ENCODE measurements around the gene LIG4. TPM values are rescaled to one million over a fixed set of nuclear protein-coding genes. Genes with fewer than 3 reads are reported as not detected.

The LIG4 gene
- total RNA-seq, 1 experiment from 2014 or later, result 9.6 TPM

DNA sequence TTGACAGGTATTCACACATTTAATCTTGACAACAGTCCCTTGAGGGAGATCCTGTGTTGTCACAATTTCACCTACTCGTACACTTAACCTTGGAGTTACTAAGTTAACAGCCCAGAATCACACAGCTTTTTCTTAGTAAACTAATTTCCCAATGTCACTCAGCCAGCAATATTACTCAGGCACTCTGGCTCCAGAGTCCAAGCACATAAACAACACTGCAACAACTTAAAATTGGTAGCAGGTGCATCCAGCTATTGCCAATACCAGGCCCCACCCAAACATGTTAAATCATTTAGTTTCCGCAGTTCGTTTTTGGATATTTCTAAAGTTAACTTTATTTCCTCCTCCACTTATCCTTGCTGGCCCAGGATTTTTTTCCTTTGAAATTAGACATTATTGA lies 32.7 kb downstream of the LIG4 start:
- H3K27me3 Mint-ChIP-seq (ENCODE audit: insufficient read depth, unreplicated experiment), result peaks cover 4% of the 10 kb centered on the region
- ChIA-PET POLR2A (no interaction called here), CTCF (no interaction called here)
- no peak overlapping the region for H3K27ac Mint-ChIP-seq (ENCODE audit: unreplicated experiment)
- H3K36me3 ChIP-seq (ENCODE audit: control insufficient read depth, insufficient read depth, low read length), result no peaks in the 10 kb centered on the region
- H3K4me3 ChIP-seq (ENCODE audit: low read depth, low read length), result no peak overlapping the region
- intact Hi-C loops (cut with micrococcal nuclease; ENCODE audit: unreplicated experiment), result no loop called here
- H3K36me3 Mint-ChIP-seq (ENCODE audit: insufficient read depth, unreplicated experiment), result no peaks in the 10 kb centered on the region
- no peaks in the 10 kb centered on the region for H3K4me1 ChIP-seq
- H3K9me3 ChIP-seq, result no peaks in the 10 kb centered on the region
- TF ChIP-seq, protein P1, sequence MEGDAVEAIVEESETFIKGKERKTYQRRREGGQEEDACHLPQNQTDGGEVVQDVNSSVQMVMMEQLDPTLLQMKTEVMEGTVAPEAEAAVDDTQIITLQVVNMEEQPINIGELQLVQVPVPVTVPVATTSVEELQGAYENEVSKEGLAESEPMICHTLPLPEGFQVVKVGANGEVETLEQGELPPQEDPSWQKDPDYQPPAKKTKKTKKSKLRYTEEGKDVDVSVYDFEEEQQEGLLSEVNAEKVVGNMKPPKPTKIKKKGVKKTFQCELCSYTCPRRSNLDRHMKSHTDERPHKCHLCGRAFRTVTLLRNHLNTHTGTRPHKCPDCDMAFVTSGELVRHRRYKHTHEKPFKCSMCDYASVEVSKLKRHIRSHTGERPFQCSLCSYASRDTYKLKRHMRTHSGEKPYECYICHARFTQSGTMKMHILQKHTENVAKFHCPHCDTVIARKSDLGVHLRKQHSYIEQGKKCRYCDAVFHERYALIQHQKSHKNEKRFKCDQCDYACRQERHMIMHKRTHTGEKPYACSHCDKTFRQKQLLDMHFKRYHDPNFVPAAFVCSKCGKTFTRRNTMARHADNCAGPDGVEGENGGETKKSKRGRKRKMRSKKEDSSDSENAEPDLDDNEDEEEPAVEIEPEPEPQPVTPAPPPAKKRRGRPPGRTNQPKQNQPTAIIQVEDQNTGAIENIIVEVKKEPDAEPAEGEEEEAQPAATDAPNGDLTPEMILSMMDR (IDR thresholded peaks at IDR 0.05; ENCODE audit: insufficient read depth in 1 of 2, low read depth in 1 of 2, low read length in 1 of 2, severe bottlenecking in 1 of 2, unreplicated experiment in 1 of 2), result no peak
- DNase-seq, result no peak
- BruUV-seq (replicated peaks), result no TSS peak
- H3K9me3 Mint-ChIP-seq (ENCODE audit: unreplicated experiment), result no peaks in the 10 kb centered on the region
- H3K4me1 Mint-ChIP-seq (ENCODE audit: low read depth, unreplicated experiment), result no peaks in the 10 kb centered on the region
- H3K4me3 Mint-ChIP-seq (ENCODE audit: unreplicated experiment), result no peak overlapping the region
- no peaks in the 10 kb centered on the region for H3K27me3 ChIP-seq (replicated peaks; ENCODE audit: control insufficient read depth, insufficient read depth, low read length)

DNA sequence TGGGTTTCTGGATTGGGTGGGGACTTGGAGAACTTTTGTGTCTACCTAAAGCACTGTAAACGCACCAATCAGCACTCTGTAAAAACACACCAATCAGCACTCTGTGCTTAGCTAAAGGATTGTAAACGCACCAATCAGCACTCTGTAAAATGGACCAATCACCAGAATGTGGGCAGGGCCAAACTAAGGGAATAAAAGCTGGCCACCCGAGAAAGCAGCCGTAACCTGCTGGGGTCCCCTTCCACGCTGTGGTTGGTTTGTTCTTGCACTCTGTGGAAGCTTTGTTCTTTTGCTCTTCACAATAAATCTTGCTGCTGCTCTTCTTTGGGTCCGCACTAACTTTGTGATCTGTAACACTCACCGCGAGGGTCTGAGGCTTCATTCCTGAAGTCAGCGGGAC lies 37.3 kb downstream of the LIG4 start:
- Mint-ChIP-seq H3K27ac (ENCODE audit: unreplicated experiment) (no peak overlapping the region), H3K4me3 (ENCODE audit: unreplicated experiment) (no peak overlapping the region), H3K36me3 (ENCODE audit: insufficient read depth, unreplicated experiment) (no peaks in the 10 kb centered on the region), H3K4me1 (ENCODE audit: low read depth, unreplicated experiment) (no peaks in the 10 kb centered on the region), H3K9me3 (ENCODE audit: unreplicated experiment) (peaks cover 12% of the 10 kb centered on the region), H3K27me3 (ENCODE audit: insufficient read depth, unreplicated experiment) (peaks cover under 1% of the 10 kb centered on the region)
- Histone ChIP-seq H3K9me3 (no peaks in the 10 kb centered on the region), H3K4me3 (ENCODE audit: low read depth, low read length) (no peak overlapping the region), H3K36me3 (ENCODE audit: control insufficient read depth, insufficient read depth, low read length) (no peaks in the 10 kb centered on the region), H3K27me3 (replicated peaks; ENCODE audit: control insufficient read depth, insufficient read depth, low read length) (no peaks in the 10 kb centered on the region), H3K4me1 (no peaks in the 10 kb centered on the region)
- no peak for DNase-seq
- POLR2A ChIA-PET, result no interaction called here
- intact Hi-C loops (cut with micrococcal nuclease; ENCODE audit: unreplicated experiment), result no loop called here
- no TSS peak for BruUV-seq (replicated peaks)
- TF ChIP-seq, protein P1 (IDR thresholded peaks at IDR 0.05; ENCODE audit: insufficient read depth in 1 of 2, low read depth in 1 of 2, low read length in 1 of 2, severe bottlenecking in 1 of 2, unreplicated experiment in 1 of 2), result no peak
- CTCF ChIA-PET, result no interaction called here

- CTCF ChIA-PET, result no interaction called here
- intact Hi-C loops (cut with micrococcal nuclease; ENCODE audit: unreplicated experiment), result loop anchor here (1.0 kb wide), 1 partner anchor 38 kb away; no protein-coding TSS in a partner anchor
- BruUV-seq (replicated peaks), result no TSS peak
- no peaks in the 10 kb centered on the region for H3K9me3 ChIP-seq
- Mint-ChIP-seq H3K27ac (ENCODE audit: unreplicated experiment) (no peak overlapping the region), H3K4me3 (ENCODE audit: unreplicated experiment) (no peak overlapping the region), H3K9me3 (ENCODE audit: unreplicated experiment) (peaks cover 23% of the 10 kb centered on the region), H3K4me1 (ENCODE audit: low read depth, unreplicated experiment) (no peaks in the 10 kb centered on the region), H3K36me3 (ENCODE audit: insufficient read depth, unreplicated experiment) (no peaks in the 10 kb centered on the region), H3K27me3 (ENCODE audit: insufficient read depth, unreplicated experiment) (no peaks in the 10 kb centered on the region)
- no peaks in the 10 kb centered on the region for H3K36me3 ChIP-seq (ENCODE audit: control insufficient read depth, insufficient read depth, low read length)
- TF ChIP-seq, protein P1 (IDR thresholded peaks at IDR 0.05; ENCODE audit: insufficient read depth in 1 of 2, low read depth in 1 of 2, low read length in 1 of 2, severe bottlenecking in 1 of 2, unreplicated experiment in 1 of 2), result peak; percentile 24 to 52
- POLR2A ChIA-PET, result no interaction called here
- H3K4me3 ChIP-seq (ENCODE audit: low read depth, low read length), result no peak overlapping the region
- H3K27me3 ChIP-seq (replicated peaks; ENCODE audit: control insufficient read depth, insufficient read depth, low read length), result no peaks in the 10 kb centered on the region
- no peaks in the 10 kb centered on the region for H3K4me1 ChIP-seq
- DNase-seq, result peak in 1 of 2 experiments; percentile 44
Observed at GRCh38 chr13:108176685-108177274, 38.6 kb downstream of the LIG4 start.

All from Caco-2 (cell line).